Esophagus muscularis mucosa (tissue), 3 donors: ENCODE data around the gene TGIF2LX.
"Not testable (repeated sequence)": the region's sequence is repeated elsewhere in the genome, so short reads cannot be mapped to it uniquely, and the experiment has no call there.

ENCODE experiments used
- CTCF ChIP-seq, 3 experiments: fragments of 200-600 bp in 2 of 3; fragments of 450-650 bp in 1 of 3; sonication (generic) in 2 of 3; IDR thresholded peaks; one replicate each; pipeline ENCODE4 v1.5.1; 2017 to 2019; ENCODE audit warnings: antibody characterized with exemption in 3 of 3, mild to moderate bottlenecking in 2 of 3, moderate library complexity in 1 of 3
- POLR2A ChIP-seq: fragments of 450-650 bp; IDR thresholded peaks from one replicate; pipeline ENCODE4 v1.6.1; 2017; ENCODE audit warnings: antibody characterized with exemption, moderate library complexity, mild to moderate bottlenecking, low read depth

- not testable (repeated sequence) for TF ChIP-seq POLR2A; CTCF (IDR thresholded peaks at IDR 0.05)
Observed at GRCh38 chrX:89921665-89922064, at the start of gene TGIF2LX.
